Suprapubic skin (tissue), 4 donors: ENCODE results near the gene MARK4. TPM values are rescaled to one million over a fixed set of nuclear protein-coding genes. Genes with fewer than 3 reads are reported as not detected.
"Not testable (repeated sequence)": the region's sequence is repeated elsewhere in the genome, so short reads cannot be mapped to it uniquely, and the experiment has no call there.

Experiments used
- DNase-seq, 2 donors: peaks; one replicate each; pipeline ENCODE4 v3.0.0-alpha.2; 2019; ENCODE audit warnings: low spot score in 2 of 2
- H3K27ac ChIP-seq: fragments of 200-600 bp; sonication (generic); one replicate; pipeline ENCODE4 v1.5.1; 2019
- H3K27me3 ChIP-seq: fragments of 200-600 bp; sonication (generic); one replicate; pipeline ENCODE4 v1.5.1; 2019
- H3K36me3 ChIP-seq: fragments of 200-600 bp; sonication (generic); one replicate; pipeline ENCODE4 v1.5.1; 2019
- H3K4me1 ChIP-seq: fragments of 200-600 bp; sonication (generic); one replicate; pipeline ENCODE4 v1.5.1; 2019
- H3K4me3 ChIP-seq: fragments of 200-600 bp; sonication (generic); one replicate; pipeline ENCODE4 v1.5.1; 2019; ENCODE audit warnings: mild to moderate bottlenecking
- H3K9me3 ChIP-seq: fragments of 200-600 bp; sonication (generic); one replicate; pipeline ENCODE4 v1.5.1; 2019
- CTCF ChIP-seq, 2 donors: fragments of 200-600 bp in 1 of 2; fragments of 450-650 bp in 1 of 2; sonication (generic) in 1 of 2; IDR thresholded peaks; one replicate each; pipeline ENCODE4 v1.5.1; 2016 to 2019; ENCODE audit warnings: antibody characterized with exemption in 2 of 2, mild to moderate bottlenecking in 1 of 2, moderate library complexity in 1 of 2
- EP300 ChIP-seq: sonication (generic); formaldehyde crosslinking; IDR thresholded peaks from one replicate; pipeline ENCODE4 v1.6.1; 2017; ENCODE audit warnings: antibody characterized with exemption
- POLR2A ChIP-seq, 2 donors: fragments of 450-650 bp; IDR thresholded peaks; one replicate each; pipeline ENCODE4 v1.6.1; 2017; ENCODE audit warnings: antibody characterized with exemption in 2 of 2, mild to moderate bottlenecking in 2 of 2, moderate library complexity in 2 of 2
- POLR2AphosphoS5 ChIP-seq, 3 donors: sonication (generic); formaldehyde crosslinking; IDR thresholded peaks; one replicate each; pipeline ENCODE4 v1.6.1; 2017; ENCODE audit warnings: antibody characterized with exemption in 3 of 3
- WGBS: methylation state at CpG from one replicate; pipeline ENCODE4 v1.1.5; 2018; 5-methylcytosine and 5-hydroxymethylcytosine counted together
- total RNA-seq, 4 donors: library from RNA; depleted of rRNA; stranded (reverse); fragments of >200 nt; gene quantifications; one replicate each; pipeline ENCODE4 v1.1.0, GENCODE V29; 2016

Gene MARK4
- total RNA-seq, 4 donors from 2014 or later = 37.4 to 56.2 (median 49.0) TPM

- Histone ChIP-seq H3K27me3 (no peaks in the 10 kb centered on the region), H3K36me3 (peaks cover 69% of the 10 kb centered on the region)
- TF ChIP-seq POLR2AphosphoS5 (IDR thresholded peaks at IDR 0.05) = no peak
- no peak for TF ChIP-seq EP300
- TF ChIP-seq CTCF (IDR thresholded peaks at IDR 0.05) = no peak
- no peak for TF ChIP-seq POLR2A (IDR thresholded peaks at IDR 0.05)
Observed at GRCh38 chr19:45267296-45267695, 16.2 kb downstream of the MARK4 start.

DNA sequence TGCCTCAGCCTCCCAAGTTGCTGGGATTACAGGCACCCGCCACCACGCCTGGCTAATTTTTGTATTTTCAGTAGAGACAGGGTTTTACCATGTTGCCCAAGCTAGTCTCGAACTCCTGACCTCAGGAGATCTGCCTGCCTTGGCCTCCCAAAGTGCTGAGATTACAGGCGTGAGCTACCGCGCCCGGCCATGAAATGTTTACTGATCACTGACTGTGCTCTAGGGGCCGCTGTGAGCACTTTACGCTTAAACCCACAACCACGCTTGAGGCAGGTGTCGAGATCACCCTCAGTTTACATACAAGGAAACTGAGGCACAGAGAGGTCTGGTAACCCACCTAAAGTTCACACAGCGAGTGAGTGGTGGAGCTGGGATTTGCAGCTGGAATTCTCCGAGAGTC lies 18.9 kb downstream of the MARK4 start:
- 97% methylated on average over 8 of the region's 13 CpGs for WGBS
- H3K36me3 ChIP-seq = peaks cover 86% of the 10 kb centered on the region
- H3K9me3 ChIP-seq = not testable (repeated sequence)

More at GRCh38 chr19:45267296-45267695, 16.2 kb downstream of the MARK4 start:
- Histone ChIP-seq H3K27ac (no peak overlapping the region), H3K4me3 (no peak overlapping the region), H3K9me3 (no peaks in the 10 kb centered on the region), H3K4me1 (no peaks in the 10 kb centered on the region)
- no peak for DNase-seq
- 92% methylated on average over 9 of the region's 12 CpGs for WGBS

DNA sequence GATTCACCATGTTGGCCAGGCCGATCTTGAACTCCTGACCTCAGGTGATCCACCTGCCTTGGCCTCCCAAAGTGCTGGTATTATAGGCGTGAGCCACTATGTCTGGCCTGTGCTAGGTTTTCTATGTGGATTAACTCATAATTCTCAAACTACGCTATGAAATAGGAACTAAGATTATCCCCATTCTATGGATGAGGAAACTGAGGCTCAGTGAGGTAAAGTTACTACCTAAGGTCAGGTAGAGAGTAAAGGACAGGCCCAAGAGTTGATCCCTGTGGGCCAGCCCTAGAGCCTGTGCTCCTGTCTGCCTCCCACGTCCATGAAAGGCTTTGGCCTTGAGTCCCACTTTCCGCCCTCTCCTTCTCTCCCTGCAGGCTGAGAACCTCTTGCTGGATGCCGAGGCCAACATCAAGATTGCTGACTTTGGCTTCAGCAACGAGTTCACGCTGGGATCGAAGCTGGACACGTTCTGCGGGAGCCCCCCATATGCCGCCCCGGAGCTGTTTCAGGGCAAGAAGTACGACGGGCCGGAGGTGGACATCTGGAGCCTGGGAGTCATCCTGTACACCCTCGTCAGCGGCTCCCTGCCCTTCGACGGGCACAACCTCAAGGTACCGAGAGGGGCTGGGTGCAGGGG lies 20.1 kb downstream of the MARK4 start:
- H3K4me3 ChIP-seq = no peak overlapping the region
- no peaks in the 10 kb centered on the region for H3K27me3 ChIP-seq
- H3K4me1 ChIP-seq = no peaks in the 10 kb centered on the region
- H3K9me3 ChIP-seq = no peaks in the 10 kb centered on the region
- no peak overlapping the region for H3K27ac ChIP-seq
- peaks cover 88% of the 10 kb centered on the region for H3K36me3 ChIP-seq
- WGBS = 100% methylated on average over 5 of the region's 21 CpGs
- TF ChIP-seq POLR2A (IDR thresholded peaks at IDR 0.05) = no peak
- TF ChIP-seq CTCF (IDR thresholded peaks at IDR 0.05) = no peak
- TF ChIP-seq EP300 = no peak
- no peak for TF ChIP-seq POLR2AphosphoS5 (IDR thresholded peaks at IDR 0.05)
- DNase-seq = no peak

More for the DNA sequence above, 18.9 kb downstream of the MARK4 start:
- H3K4me3 ChIP-seq, H3K4me1 ChIP-seq, H3K27ac ChIP-seq, DNase-seq, H3K27me3 ChIP-seq: not testable (repeated sequence)

DNA sequence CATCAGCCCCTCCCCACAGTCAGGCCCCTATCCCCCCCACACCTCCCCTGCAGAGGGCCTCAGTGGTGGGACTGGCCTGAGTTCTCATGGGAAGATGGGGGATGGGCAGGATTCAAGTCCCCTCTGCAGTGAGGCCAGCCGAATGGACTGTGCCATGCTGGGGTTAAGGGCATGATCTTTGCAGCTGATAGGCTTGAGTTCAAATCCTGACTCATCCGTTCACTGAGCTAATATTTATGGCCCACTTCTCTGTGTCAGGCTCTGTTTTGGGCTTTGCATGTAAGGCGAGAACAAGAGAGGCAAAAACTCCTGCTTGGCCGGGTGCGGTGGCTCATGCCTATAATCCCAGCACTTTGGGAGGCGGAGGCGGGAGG lies 20.7 kb downstream of the MARK4 start:
- H3K4me3 ChIP-seq = no peak overlapping the region
- no peaks in the 10 kb centered on the region for H3K9me3 ChIP-seq
- no peaks in the 10 kb centered on the region for H3K4me1 ChIP-seq
- no peaks in the 10 kb centered on the region for H3K27me3 ChIP-seq
- WGBS = 73% methylated on average over 6 of the region's 7 CpGs
- no peak overlapping the region for H3K27ac ChIP-seq
- peaks cover 86% of the 10 kb centered on the region for H3K36me3 ChIP-seq
- DNase-seq = no peak
- TF ChIP-seq POLR2AphosphoS5 (IDR thresholded peaks at IDR 0.05) (no peak), CTCF (IDR thresholded peaks at IDR 0.05) (no peak), EP300 (no peak), POLR2A (IDR thresholded peaks at IDR 0.05) (no peak)

DNA sequence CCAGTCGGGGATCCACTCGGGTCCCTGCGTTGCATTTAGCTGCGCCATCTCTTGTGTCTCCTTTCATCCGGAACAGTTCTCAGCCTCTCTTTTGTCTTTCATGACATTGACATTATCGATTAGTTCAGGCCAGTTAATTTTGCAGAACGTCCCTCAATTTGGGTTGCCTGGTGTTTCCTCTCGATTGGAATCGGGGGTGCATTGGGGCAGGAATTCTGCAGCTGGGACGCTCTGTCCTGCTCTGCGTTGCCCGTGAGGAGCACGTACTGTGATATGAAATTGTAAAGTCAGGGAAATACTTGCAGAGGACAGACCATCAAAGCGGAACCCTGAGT lies 22.4 kb downstream of the MARK4 start:
- H3K27me3 ChIP-seq = no peaks in the 10 kb centered on the region
- no peak for DNase-seq
- H3K4me1 ChIP-seq = no peaks in the 10 kb centered on the region
- H3K36me3 ChIP-seq = peaks cover 81% of the 10 kb centered on the region
- H3K27ac ChIP-seq = no peak overlapping the region
- H3K4me3 ChIP-seq = no peak overlapping the region
- 92% methylated on average over 14 of the region's 14 CpGs for WGBS
- H3K9me3 ChIP-seq = no peaks in the 10 kb centered on the region
- TF ChIP-seq CTCF (IDR thresholded peaks at IDR 0.05) (no peak), POLR2A (IDR thresholded peaks at IDR 0.05) (no peak), POLR2AphosphoS5 (IDR thresholded peaks at IDR 0.05) (no peak)
